Endothelial cell of umbilical vein (primary cell): ENCODE measurements around the gene MRPL16. TPM values are rescaled to one million over a fixed set of nuclear protein-coding genes. Genes with fewer than 3 reads are reported as not detected.

ENCODE experiments used
- BruUV-seq: library from RNA; stranded (reverse); fragments of 400-500 nt; replicated peaks from 2 replicates; lab custom pipeline; 2021; lab: Mats Ljungman, UMichigan
- CTCF ChIA-PET: fragments of 300-600, 350-600 bp; sonication (Branson Sonifier 250); formaldehyde crosslinking; loops from one replicate; lab custom pipeline; 2021; ENCODE audit warnings: antibody characterized with exemption, inconsistent platforms; lab: Charles Lee
- POLR2A ChIA-PET: fragments of 300-600, 350-600 bp; sonication (Branson Sonifier 250); formaldehyde crosslinking; loops from one replicate; lab custom pipeline; 2021; ENCODE audit warnings: antibody characterized with exemption, inconsistent platforms; lab: Charles Lee
- DNase-seq: peaks from one replicate; pipeline ENCODE4 v3.0.0-alpha.2; 2011; ENCODE audit warnings: low read depth, low spot score
- FAIRE-seq: peaks from 2 replicates; lab custom pipeline; 2011; peaks lifted over from hg19 to GRCh38; lab: Jason Lieb, UNC
- H2AFZ ChIP-seq: 2 replicates; pipeline ENCODE4 v1.6.0; 2012; ENCODE audit warnings: low read depth, low read length, control low read depth, inconsistent platforms
- H3K27ac ChIP-seq: 2 replicates; pipeline ENCODE4 v1.5.1; 2011; ENCODE audit warnings: low read depth, mild to moderate bottlenecking, control low read depth, low read length, moderate library complexity; ENCODE audit not compliant: insufficient read depth
- H3K27me3 ChIP-seq, 2 experiments: 2 replicates each; pipeline versions ENCODE4 v1.6.0 to v1.6.1; 2011; ENCODE audit warnings: low read length in 2 of 2, mixed read lengths in 1 of 2; ENCODE audit not compliant: control insufficient read depth in 2 of 2, insufficient read depth in 2 of 2
- H3K36me3 ChIP-seq, 2 experiments: 2 replicates in 1 of 2; 3 replicates in 1 of 2; pipeline ENCODE4 v1.5.1; 2011; ENCODE audit warnings: low read length in 2 of 2, mild to moderate bottlenecking in 1 of 2, moderate library complexity in 1 of 2; ENCODE audit not compliant: control insufficient read depth in 2 of 2, insufficient read depth in 2 of 2; ENCODE audit errors: extremely low read depth in 1 of 2
- H3K4me1 ChIP-seq: 3 replicates; pipeline ENCODE4 v1.5.1; 2011; ENCODE audit warnings: mild to moderate bottlenecking, low read length; ENCODE audit not compliant: control insufficient read depth, insufficient read depth; ENCODE audit errors: extremely low read depth
- H3K4me2 ChIP-seq: 2 replicates; pipeline ENCODE4 v1.6.1; 2011; ENCODE audit warnings: low read length, control low read depth, mixed read lengths; ENCODE audit not compliant: insufficient read depth
- H3K4me3 ChIP-seq, 3 experiments: fragments of 200-600 bp in 1 of 3; sonication (generic), shearing (Covaris generic) in 1 of 3; replicated peaks in 1 of 3; 2 replicates each; pipeline ENCODE4 v1.5.1; 2011 to 2016; ENCODE audit warnings: control low read depth in 3 of 3, low read length in 3 of 3, mild to moderate bottlenecking in 2 of 3, inconsistent platforms in 1 of 3, low read depth in 1 of 3, moderate library complexity in 1 of 3; ENCODE audit not compliant: insufficient read depth in 1 of 3
- H3K79me2 ChIP-seq: 2 replicates; pipeline ENCODE4 v1.6.0; 2012; ENCODE audit warnings: low read length, inconsistent platforms; ENCODE audit not compliant: control insufficient read depth, insufficient read depth
- H3K9ac ChIP-seq: replicated peaks from 2 replicates; pipeline ENCODE3; 2011; ENCODE audit warnings: low read length, control low read depth; ENCODE audit not compliant: insufficient read depth; ENCODE audit errors: extremely low read depth
- H3K9me1 ChIP-seq: replicated peaks from 3 replicates; pipeline ENCODE4 v1.6.0; 2011; ENCODE audit warnings: mild to moderate bottlenecking, low read length; ENCODE audit not compliant: control insufficient read depth, insufficient read depth; ENCODE audit errors: extremely low read depth
- H3K9me3 ChIP-seq: replicated peaks from 2 replicates; pipeline ENCODE4 v1.5.1; 2012; ENCODE audit warnings: low read length, inconsistent platforms; ENCODE audit not compliant: control insufficient read depth, insufficient read depth
- H4K20me1 ChIP-seq: replicated peaks from 2 replicates; pipeline ENCODE3; 2011; ENCODE audit warnings: mild to moderate bottlenecking, low read length; ENCODE audit not compliant: control insufficient read depth, insufficient read depth; ENCODE audit errors: extremely low read depth
- EZH2 ChIP-seq: IDR thresholded peaks from 2 replicates; pipeline ENCODE4 v1.6.1; 2012; ENCODE audit warnings: borderline replicate concordance, low read depth, mild to moderate bottlenecking, moderate library complexity, low read length, inconsistent platforms; ENCODE audit not compliant: severe bottlenecking
- FOS ChIP-seq: IDR thresholded peaks from 2 replicates; pipeline ENCODE4 v1.6.1; 2011; ENCODE audit warnings: mild to moderate bottlenecking, low read length, moderate library complexity, borderline replicate concordance; ENCODE audit not compliant: insufficient read depth
- GATA2 ChIP-seq: IDR thresholded peaks from 2 replicates; pipeline ENCODE4 v1.7.0; 2011; ENCODE audit warnings: low read depth, mild to moderate bottlenecking, moderate library complexity, mixed read lengths, low read length; ENCODE audit not compliant: insufficient read length, insufficient read depth
- JUN ChIP-seq: IDR thresholded peaks from 2 replicates; pipeline ENCODE4 v1.6.1; 2011; ENCODE audit warnings: borderline replicate concordance, low read depth; ENCODE audit not compliant: insufficient read length, insufficient read depth
- MYC ChIP-seq: IDR thresholded peaks from one replicate; pipeline ENCODE4 v1.6.1; 2011; ENCODE audit warnings: mild to moderate bottlenecking, low read depth, low read length
- POLR2A ChIP-seq: IDR thresholded peaks from 2 replicates; pipeline ENCODE4 v1.6.1; 2012; ENCODE audit warnings: low read depth, mild to moderate bottlenecking, control low read depth, low read length
- POLR2AphosphoS5 ChIP-seq: IDR thresholded peaks from 2 replicates; pipeline ENCODE4 v1.6.1; 2012; ENCODE audit warnings: low read depth, mild to moderate bottlenecking, control low read depth, low read length, moderate library complexity; ENCODE audit not compliant: insufficient read depth
- dilution Hi-C: fragments of 300-500 bp; cut with MboI; formaldehyde crosslinking; loops from one replicate; pipeline ENCODE4 v1.15.0; 2019; ENCODE audit warnings: low sequenced_read_pairs; ENCODE audit not compliant: extremely low pct_ligation_motif_present
- intact Hi-C: fragments of 100-400 bp; cut with micrococcal nuclease; formaldehyde crosslinking; loops from one replicate; pipeline ENCODE4 v1.10.0; 2022
- polyA plus RNA-seq, 4 experiments: library from polyadenylated mRNA; depleted of rRNA in 3 of 4; stranded (reverse) in 3 of 4; unstranded in 1 of 4; fragments of >200 nt; gene quantifications; 2 replicates each; pipeline versions ENCODE4 v1.2.1 to v1.2.3, GENCODE V29; 2011 to 2012; ENCODE audit warnings: missing spikeins in 1 of 4
- total RNA-seq: library from RNA; stranded (reverse); gene quantifications from 2 replicates; pipeline ENCODE4 v1.2.3, GENCODE V29; 2021
- TF ChIP-seq, protein P1 (sequence below), 2 donors: IDR thresholded peaks; 1 replicate in 1 of 2; 2 replicates in 1 of 2; pipeline ENCODE4 v1.5.1; 2011; ENCODE audit warnings: low read length in 2 of 2, mild to moderate bottlenecking in 2 of 2, moderate library complexity in 2 of 2, control low read depth in 1 of 2, inconsistent platforms in 1 of 2, low read depth in 1 of 2; ENCODE audit not compliant: insufficient read depth in 1 of 2; ENCODE audit errors: extremely low read depth in 1 of 2
- TF ChIP-seq, protein P2 (sequence below): IDR thresholded peaks from 2 replicates; pipeline ENCODE4 v1.6.1; 2011; ENCODE audit not compliant: insufficient read depth, insufficient read length

MRPL16 gene
- total and polyA plus RNA-seq, 2 donors (not counting 3 experiments of a cell fraction or from before 2014, with no cell fraction given), result 63.9 to 84.0 TPM

DNA sequence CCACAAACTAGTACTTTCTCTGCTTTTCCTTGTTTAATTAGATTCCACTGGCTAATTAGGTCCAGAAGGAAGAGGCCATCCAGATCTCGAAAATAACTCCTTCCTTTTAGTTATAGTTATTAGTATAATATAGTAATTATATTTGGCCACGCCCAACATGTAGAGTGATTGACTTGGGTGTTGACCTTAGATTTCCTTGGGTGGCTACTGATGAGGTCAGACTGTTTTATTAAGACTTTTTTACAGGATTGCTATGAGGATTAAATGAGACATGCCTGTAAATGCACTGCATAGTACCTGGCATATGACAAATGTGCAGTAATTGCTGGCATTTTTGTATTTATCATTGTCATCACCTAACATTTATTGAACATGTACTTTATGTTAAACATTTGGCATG, 28.5 kb downstream of the MRPL16 start:
- Histone ChIP-seq H3K9me3 (no peaks in the 10 kb centered on the region), H2AFZ (no peak overlapping the region), H3K27me3 (no peaks in the 10 kb centered on the region), H3K4me1 (peaks cover 17% of the 10 kb centered on the region), H3K79me2 (peaks cover 2% of the 10 kb centered on the region), H3K4me2 (no peak overlapping the region), H3K36me3 (peaks cover 0 to 11% of the 10 kb centered on the region in 2 experiments), H3K4me3 (no peak overlapping the region), H3K27ac (no peak overlapping the region), H3K9me1 (no peaks in the 10 kb centered on the region), H4K20me1 (no peaks in the 10 kb centered on the region), H3K9ac (no peak overlapping the region)
- FAIRE-seq, result no peak
- intact Hi-C loops, result no loop called here
- dilution Hi-C loops, result no loop called here
- TF ChIP-seq POLR2A, result no peak
- TF ChIP-seq, protein P1, sequence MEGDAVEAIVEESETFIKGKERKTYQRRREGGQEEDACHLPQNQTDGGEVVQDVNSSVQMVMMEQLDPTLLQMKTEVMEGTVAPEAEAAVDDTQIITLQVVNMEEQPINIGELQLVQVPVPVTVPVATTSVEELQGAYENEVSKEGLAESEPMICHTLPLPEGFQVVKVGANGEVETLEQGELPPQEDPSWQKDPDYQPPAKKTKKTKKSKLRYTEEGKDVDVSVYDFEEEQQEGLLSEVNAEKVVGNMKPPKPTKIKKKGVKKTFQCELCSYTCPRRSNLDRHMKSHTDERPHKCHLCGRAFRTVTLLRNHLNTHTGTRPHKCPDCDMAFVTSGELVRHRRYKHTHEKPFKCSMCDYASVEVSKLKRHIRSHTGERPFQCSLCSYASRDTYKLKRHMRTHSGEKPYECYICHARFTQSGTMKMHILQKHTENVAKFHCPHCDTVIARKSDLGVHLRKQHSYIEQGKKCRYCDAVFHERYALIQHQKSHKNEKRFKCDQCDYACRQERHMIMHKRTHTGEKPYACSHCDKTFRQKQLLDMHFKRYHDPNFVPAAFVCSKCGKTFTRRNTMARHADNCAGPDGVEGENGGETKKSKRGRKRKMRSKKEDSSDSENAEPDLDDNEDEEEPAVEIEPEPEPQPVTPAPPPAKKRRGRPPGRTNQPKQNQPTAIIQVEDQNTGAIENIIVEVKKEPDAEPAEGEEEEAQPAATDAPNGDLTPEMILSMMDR (IDR thresholded peaks at IDR 0.05; ENCODE audit: extremely low read depth in 1 of 2, insufficient read depth in 1 of 2, low read depth in 1 of 2, low read length in 2 of 2), result no peak
- no peak for TF ChIP-seq GATA2
- TF ChIP-seq, protein P2, sequence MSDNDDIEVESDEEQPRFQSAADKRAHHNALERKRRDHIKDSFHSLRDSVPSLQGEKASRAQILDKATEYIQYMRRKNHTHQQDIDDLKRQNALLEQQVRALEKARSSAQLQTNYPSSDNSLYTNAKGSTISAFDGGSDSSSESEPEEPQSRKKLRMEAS, result no peak
- no peak for TF ChIP-seq EZH2
- TF ChIP-seq POLR2AphosphoS5, result no peak
- TF ChIP-seq MYC, result no peak
- TF ChIP-seq FOS, result no peak
- TF ChIP-seq JUN, result no peak
- ChIA-PET POLR2A (no interaction called here), CTCF (no interaction called here)
- BruUV-seq, result no TSS peak
- no peak for DNase-seq
